H9 (cell line): ENCODE results near the gene PHACTR1. TPM values are rescaled to one million over a fixed set of nuclear protein-coding genes. Genes with fewer than 3 reads are reported as not detected.

Experiments
- DNase-seq: peaks from one replicate; pipeline ENCODE4 v3.0.0-alpha.2; 2017
- H2AFZ ChIP-seq: one replicate; pipeline ENCODE4 v1.6.1; 2013; ENCODE audit warnings: mild to moderate bottlenecking, low read length, control low read depth, moderate library complexity
- H2AK5ac ChIP-seq: 2 replicates; pipeline ENCODE4 v1.6.1; 2013; ENCODE audit warnings: low read length, control low read depth, mixed read lengths; ENCODE audit not compliant: insufficient read length
- H2BK120ac ChIP-seq: one replicate; pipeline ENCODE4 v1.6.1; 2013; ENCODE audit warnings: low read depth, mild to moderate bottlenecking, low read length, control low read depth, inconsistent platforms; ENCODE audit not compliant: poor library complexity, severe bottlenecking
- H2BK12ac ChIP-seq: 2 replicates; pipeline ENCODE4 v1.6.1; 2013; ENCODE audit warnings: low read length, control low read depth, mixed read lengths, low read depth; ENCODE audit not compliant: insufficient read length
- H2BK15ac ChIP-seq: 2 replicates; pipeline ENCODE4 v1.6.1; 2013; ENCODE audit warnings: low read depth, low read length, control low read depth
- H2BK20ac ChIP-seq: one replicate; pipeline ENCODE4 v1.6.1; 2013; ENCODE audit warnings: low read depth, mild to moderate bottlenecking, low read length, control low read depth, inconsistent platforms; ENCODE audit not compliant: poor library complexity, severe bottlenecking
- H2BK5ac ChIP-seq: 2 replicates; pipeline ENCODE4 v1.6.1; 2013; ENCODE audit warnings: low read length, control low read depth, mixed read lengths; ENCODE audit not compliant: insufficient read length
- H3K14ac ChIP-seq: 2 replicates; pipeline ENCODE4 v1.6.1; 2013; ENCODE audit warnings: low read length, control low read depth; ENCODE audit not compliant: insufficient read depth
- H3K18ac ChIP-seq: 2 replicates; pipeline ENCODE4 v1.6.1; 2013; ENCODE audit warnings: low read depth, mild to moderate bottlenecking, mixed read lengths, low read length, control low read depth; ENCODE audit not compliant: insufficient read length
- H3K23ac ChIP-seq: 2 replicates; pipeline ENCODE4 v1.6.1; 2013; ENCODE audit warnings: low read length, control low read depth, mixed read lengths, low read depth; ENCODE audit not compliant: insufficient read length
- H3K23me2 ChIP-seq: 2 replicates; pipeline ENCODE4 v1.6.1; 2013; ENCODE audit warnings: low read depth, mild to moderate bottlenecking, mixed read lengths, low read length, control low read depth; ENCODE audit not compliant: insufficient read length, poor library complexity, severe bottlenecking
- H3K27ac ChIP-seq: 2 replicates; pipeline ENCODE4 v1.5.1; 2013; ENCODE audit warnings: low read length, control low read depth, mixed read lengths, low read depth; ENCODE audit not compliant: insufficient read length
- H3K27me3 ChIP-seq: 2 replicates; pipeline ENCODE4 v1.6.1; 2013; ENCODE audit warnings: low read length, control low read depth, inconsistent platforms; ENCODE audit not compliant: insufficient read depth
- H3K4ac ChIP-seq: 2 replicates; pipeline ENCODE4 v1.6.1; 2013; ENCODE audit warnings: low read depth, mild to moderate bottlenecking, control low read depth, inconsistent platforms, low read length, moderate library complexity
- H3K4me1 ChIP-seq: 2 replicates; pipeline ENCODE4 v1.6.1; 2013; ENCODE audit warnings: low read length, control low read depth, inconsistent platforms; ENCODE audit not compliant: insufficient read depth
- H3K4me2 ChIP-seq: 2 replicates; pipeline ENCODE4 v1.6.1; 2013; ENCODE audit warnings: low read length, control low read depth, mixed read lengths; ENCODE audit not compliant: insufficient read length, insufficient read depth
- H3K56ac ChIP-seq: 2 replicates; pipeline ENCODE4 v1.6.1; 2013; ENCODE audit warnings: low read depth, mild to moderate bottlenecking, mixed read lengths, low read length, control low read depth; ENCODE audit not compliant: insufficient read length
- H3K79me1 ChIP-seq: 2 replicates; pipeline ENCODE4 v1.6.1; 2013; ENCODE audit warnings: low read depth, mild to moderate bottlenecking, moderate library complexity, low read length, control low read depth, inconsistent platforms; ENCODE audit not compliant: insufficient read depth, poor library complexity, severe bottlenecking
- H3K79me2 ChIP-seq: 2 replicates; pipeline ENCODE4 v1.6.1; 2013; ENCODE audit warnings: low read length, control low read depth, inconsistent platforms; ENCODE audit not compliant: insufficient read depth
- H3K9ac ChIP-seq: 2 replicates; pipeline ENCODE4 v1.6.1; 2013; ENCODE audit warnings: low read length, control low read depth, mixed read lengths; ENCODE audit not compliant: insufficient read length; ENCODE audit errors: extremely low read depth
- H3K9me3 ChIP-seq: one replicate; pipeline ENCODE4 v1.6.1; 2013; ENCODE audit warnings: low read depth, low read length, inconsistent platforms; ENCODE audit not compliant: control insufficient read depth
- H3T11ph ChIP-seq: one replicate; pipeline ENCODE4 v1.6.1; 2013; ENCODE audit warnings: mild to moderate bottlenecking, low read length, control low read depth, inconsistent platforms
- H4K20me1 ChIP-seq: one replicate; pipeline ENCODE4 v1.6.1; 2013; ENCODE audit not compliant: control insufficient read depth, insufficient read length, insufficient read depth
- H4K5ac ChIP-seq: 2 replicates; pipeline ENCODE4 v1.6.1; 2013; ENCODE audit warnings: low read depth, mild to moderate bottlenecking, mixed read lengths, low read length, control low read depth; ENCODE audit not compliant: insufficient read length
- H4K8ac ChIP-seq: replicated peaks from 2 replicates; pipeline ENCODE4 v1.6.1; 2013; ENCODE audit warnings: low read length, control low read depth, mixed read lengths, low read depth; ENCODE audit not compliant: insufficient read length
- H4K91ac ChIP-seq: 2 replicates; pipeline ENCODE4 v1.6.1; 2013; ENCODE audit warnings: low read depth, mild to moderate bottlenecking, moderate library complexity, mixed read lengths, low read length, control low read depth; ENCODE audit not compliant: insufficient read length
- H3K27ac Mint-ChIP-seq, 3 experiments: 2 replicates in 2 of 3; 3 replicates in 1 of 3; pipeline ENCODE4 v1.8.0; 2020 to 2021; ENCODE audit warnings: mixed read lengths in 3 of 3, mild to moderate bottlenecking in 1 of 3, moderate library complexity in 1 of 3
- H3K27me3 Mint-ChIP-seq: 2 replicates; pipeline ENCODE4 v1.8.0; 2021; ENCODE audit warnings: low read depth, mild to moderate bottlenecking, moderate library complexity, mixed read lengths
- H3K36me3 Mint-ChIP-seq, 3 experiments: 2 replicates in 2 of 3; 3 replicates in 1 of 3; pipeline ENCODE4 v1.8.0; 2020 to 2021; ENCODE audit warnings: low read depth in 3 of 3, mixed read lengths in 3 of 3; ENCODE audit not compliant: insufficient read depth in 1 of 3
- H3K4me1 Mint-ChIP-seq, 2 experiments: 2 replicates each; pipeline ENCODE4 v1.8.0; 2020; ENCODE audit warnings: mixed read lengths in 2 of 2
- H3K4me3 Mint-ChIP-seq, 2 experiments: 2 replicates in 1 of 2; 3 replicates in 1 of 2; pipeline ENCODE4 v1.8.0; 2020 to 2021; ENCODE audit warnings: mild to moderate bottlenecking in 2 of 2, mixed read lengths in 2 of 2, moderate library complexity in 1 of 2
- H3K9me3 Mint-ChIP-seq, 2 experiments: 2 replicates in 1 of 2; 3 replicates in 1 of 2; pipeline ENCODE4 v1.8.0; 2020; ENCODE audit warnings: mild to moderate bottlenecking in 2 of 2, mixed read lengths in 2 of 2, moderate library complexity in 1 of 2
- CTCF ChIP-seq: fragments of 200-600 bp; sonication (generic); conservative IDR thresholded peaks from 3 replicates; pipeline ENCODE4 v1.8.0; 2021; ENCODE audit warnings: antibody characterized with exemption, mild to moderate bottlenecking
- WGBS: extraction: QIAGEN DNeasy Blood & Tissue Kit; methylation state at CpG from one replicate; pipeline ENCODE4 v1.1.7; 2013; ENCODE audit warnings: missing lambda C conversion rate, low lambda C conversion rate, mixed read lengths; ENCODE audit not compliant: insufficient read length; ENCODE audit errors: extremely low coverage; 5-methylcytosine and 5-hydroxymethylcytosine counted together
- total RNA-seq: library from RNA; stranded (reverse); gene quantifications from 2 replicates; pipeline ENCODE4 v1.2.1, GENCODE V29; 2021

PHACTR1 gene
- total RNA-seq, 1 experiment from 2014 or later, result 15.9 TPM

GRCh38 chr6:12749531-12750379 lies 33.2 kb downstream of the PHACTR1 start:
- Histone ChIP-seq H2BK12ac (no peak overlapping the region), H3K56ac (no peak overlapping the region), H4K8ac (no peak overlapping the region), H2BK5ac (no peak overlapping the region), H3K23me2 (peaks cover 7% of the 10 kb centered on the region), H2BK15ac (no peak overlapping the region), H3K79me1 (no peaks in the 10 kb centered on the region), H4K5ac (no peak overlapping the region), H3K27ac (no peak overlapping the region), H3K4ac (no peak overlapping the region), H2AFZ (no peak overlapping the region), H3K27me3 (no peaks in the 10 kb centered on the region; the same call in 1 of the 2 replicates), H2AK5ac (no peak overlapping the region), H4K91ac (no peak overlapping the region), H2BK20ac (no peak overlapping the region), H3K14ac (no peak overlapping the region), H3K9me3 (peaks cover 7% of the 10 kb centered on the region), H3K79me2 (no peaks in the 10 kb centered on the region), H3K18ac (peak overlapping the region; percentile 38), H4K20me1 (no peaks in the 10 kb centered on the region), H3K9ac (no peak overlapping the region), H3K4me2 (peak overlapping the region; percentile 98), H3T11ph (no peak overlapping the region), H3K4me1 (peaks cover 2% of the 10 kb centered on the region; the same call in 1 of the 2 replicates), H2BK120ac (no peak overlapping the region), H3K23ac (no peak overlapping the region)
- peaks cover 28% of the 10 kb centered on the region for H3K27me3 Mint-ChIP-seq
- peaks cover 4 to 15% (median 14%) of the 10 kb centered on the region in 3 experiments for H3K36me3 Mint-ChIP-seq
- TF ChIP-seq CTCF, result no peak
- H3K4me3 Mint-ChIP-seq, result peak overlapping the region; percentile 86 to 94
- no CpG with 5 or more reads among the region's 75 CpGs for WGBS
- no peak overlapping the region; a peak in 1 of 7 replicates for H3K27ac Mint-ChIP-seq
- peak; percentile 83 for DNase-seq
- peaks cover 13 to 14% of the 10 kb centered on the region in 2 experiments for H3K9me3 Mint-ChIP-seq
- H3K4me1 Mint-ChIP-seq, result peaks cover 34 to 38% of the 10 kb centered on the region in 2 experiments
